ENCODE measurements around the gene SELENOS.

Gene SELENOS

GRCh38 chr15:101322854-101323477 lies 45.7 kb upstream of the SELENOS start:
- DNase-seq (ENCODE audit: low read depth): no peak
- no peak overlapping the region for H3K4me3 ChIP-seq (ENCODE audit: low read length)
- TF ChIP-seq CTCF (conservative IDR thresholded peaks at IDR 0.05; ENCODE audit: low read depth, low read length): no peak

- TF ChIP-seq CTCF (conservative IDR thresholded peaks at IDR 0.05; ENCODE audit: low read depth, low read length): no peak
- H3K4me3 ChIP-seq (ENCODE audit: low read length): no peak overlapping the region
- DNase-seq (ENCODE audit: low read depth): no peak
Measured at GRCh38 chr15:101322016-101322695, 44.9 kb upstream of the SELENOS start.

GRCh38 chr15:101320501-101321052 lies 43.3 kb upstream of the SELENOS start:
- no peak overlapping the region for H3K4me3 ChIP-seq (ENCODE audit: low read length)

GRCh38 chr15:101318839-101319238 lies 41.6 kb upstream of the SELENOS start:
- no peak for TF ChIP-seq CTCF (conservative IDR thresholded peaks at IDR 0.05; ENCODE audit: low read depth, low read length)
- H3K4me3 ChIP-seq (ENCODE audit: low read length): no peak overlapping the region
- DNase-seq (ENCODE audit: low read depth): no peak

More at GRCh38 chr15:101320501-101321052, 43.3 kb upstream of the SELENOS start:
- TF ChIP-seq CTCF (conservative IDR thresholded peaks at IDR 0.05; ENCODE audit: low read depth, low read length): peak; percentile 38
- no peak for DNase-seq (ENCODE audit: low read depth)

- no peak for DNase-seq (ENCODE audit: low read depth)
- TF ChIP-seq CTCF (conservative IDR thresholded peaks at IDR 0.05; ENCODE audit: low read depth, low read length): no peak
- no peak overlapping the region for H3K4me3 ChIP-seq (ENCODE audit: low read length)
Measured at GRCh38 chr15:101318147-101318819, 41.0 kb upstream of the SELENOS start.

GRCh38 chr15:101317336-101317872 lies 40.1 kb upstream of the SELENOS start:
- no peak overlapping the region for H3K4me3 ChIP-seq (ENCODE audit: low read length)
- no peak for TF ChIP-seq CTCF (conservative IDR thresholded peaks at IDR 0.05; ENCODE audit: low read depth, low read length)
- no peak for DNase-seq (ENCODE audit: low read depth)

Data from retinal pigment epithelial cell (primary cell).